ENCODE measurements around the gene SNRPB.

- no peak for TF ChIP-seq CTCF (conservative IDR thresholded peaks at IDR 0.05; ENCODE audit: low read depth, low read length)
- TF ChIP-seq EZH2 (IDR thresholded peaks at IDR 0.05; ENCODE audit: low read length, unreplicated experiment), result no peak
Measured at GRCh38 chr20:2475850-2476741, 5.5 kb upstream of the SNRPB start.

All from PC-3 (cell line).